ENCODE data around the gene ADCY2. TPM values are rescaled to one million over a fixed set of nuclear protein-coding genes. Genes with fewer than 3 reads are reported as not detected.

ADCY2 gene
- total RNA-seq, 1 experiment from 2014 or later, result not detected

DNA sequence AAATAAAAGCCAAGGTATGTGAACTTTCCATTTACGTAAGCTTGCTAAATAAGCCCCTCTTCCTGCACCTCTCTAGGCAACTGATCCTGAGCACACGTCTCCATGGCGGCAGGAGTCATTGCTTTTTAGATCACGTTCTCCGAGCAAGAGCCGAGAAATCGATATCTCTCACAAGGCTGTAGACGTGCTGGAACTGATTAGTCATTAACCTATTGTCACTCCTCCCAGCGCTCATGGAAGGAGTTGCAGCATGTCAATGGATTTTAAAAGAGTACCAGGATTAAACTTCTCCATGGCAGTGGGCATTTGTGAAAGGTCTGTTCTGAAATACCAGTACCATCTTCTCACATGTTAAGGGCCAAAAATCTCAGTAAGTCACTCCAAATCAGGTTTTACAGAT is 4.7 kb upstream of the ADCY2 start:
- CTCF ChIA-PET, result no interaction called here
- peaks cover 7% of the 10 kb centered on the region for H3K27me3 Mint-ChIP-seq (ENCODE audit: insufficient read depth, unreplicated experiment)

DNA sequence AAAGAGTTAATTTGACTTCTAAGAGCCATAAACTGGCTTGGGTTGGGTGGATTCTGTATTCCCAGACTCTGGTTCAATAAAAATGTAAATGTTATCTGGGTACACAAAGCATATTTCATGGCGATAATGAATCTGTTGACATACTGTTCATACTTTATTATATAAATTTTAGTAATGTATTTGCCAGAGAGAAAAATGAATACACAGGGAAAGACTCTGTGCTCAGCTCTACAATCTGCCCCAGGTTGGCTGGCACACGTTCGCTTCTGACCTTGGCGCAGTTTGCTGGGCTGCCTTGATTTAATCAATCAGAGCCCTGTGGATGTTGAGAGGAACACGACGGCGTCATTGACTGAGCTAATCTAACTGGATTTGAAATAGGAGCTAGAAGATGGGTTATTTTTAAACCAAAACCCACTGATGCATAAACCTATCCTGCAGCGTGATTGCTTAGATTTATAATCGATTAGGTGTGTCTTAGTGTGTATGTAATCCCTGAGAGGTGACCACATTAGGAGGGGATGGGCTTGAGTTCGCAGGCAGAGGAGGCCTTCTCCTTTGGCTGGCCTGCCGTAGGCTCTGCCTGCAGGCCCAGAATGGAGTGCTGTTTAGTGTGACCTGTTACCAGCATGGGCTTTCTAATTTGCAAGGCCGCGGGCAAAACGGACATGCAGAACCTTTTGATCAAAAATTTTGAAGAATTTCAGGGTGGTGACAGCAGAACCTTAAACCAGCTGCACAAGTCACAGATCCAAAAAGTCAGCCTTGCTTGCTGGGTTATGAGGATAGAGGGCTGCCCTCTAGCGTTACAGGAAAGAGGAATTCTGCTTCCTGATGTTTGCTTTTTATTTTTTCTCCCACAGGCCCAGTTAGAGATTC is 3.9 kb upstream of the ADCY2 start:
- no peaks in the 10 kb centered on the region for H3K36me3 ChIP-seq (ENCODE audit: control insufficient read depth, insufficient read depth, low read length)
- no peaks in the 10 kb centered on the region for H3K4me1 ChIP-seq
- DNase-seq, result peak in 1 of 2 experiments; percentile 33
- POLR2A ChIA-PET, result no interaction called here
- H3K4me1 Mint-ChIP-seq (ENCODE audit: low read depth, unreplicated experiment), result no peaks in the 10 kb centered on the region
- no peak overlapping the region for H3K27ac Mint-ChIP-seq (ENCODE audit: unreplicated experiment)
- intact Hi-C loops (cut with micrococcal nuclease; ENCODE audit: unreplicated experiment), result loop anchor here (1.0 to 10.0 kb wide), 4 partner anchors 131 to 570 kb away; no protein-coding TSS in a partner anchor
- no peaks in the 10 kb centered on the region for H3K36me3 Mint-ChIP-seq (ENCODE audit: insufficient read depth, unreplicated experiment)
- no TSS peak for BruUV-seq (replicated peaks)
- H3K4me3 Mint-ChIP-seq (ENCODE audit: unreplicated experiment), result no peak overlapping the region
- no peak overlapping the region for H3K4me3 ChIP-seq (ENCODE audit: low read depth, low read length)
- CTCF ChIA-PET, result interaction anchor here (1.4 kb wide), 1 partner anchor 131 kb away, joined by 3 read pairs; no protein-coding TSS in a partner anchor
- no peaks in the 10 kb centered on the region for H3K27me3 ChIP-seq (replicated peaks; ENCODE audit: control insufficient read depth, insufficient read depth, low read length)
- H3K27me3 Mint-ChIP-seq (ENCODE audit: insufficient read depth, unreplicated experiment), result peaks cover 12% of the 10 kb centered on the region
- peaks cover 3% of the 10 kb centered on the region; the same call in 1 of the 2 replicates for H3K9me3 ChIP-seq
- H3K9me3 Mint-ChIP-seq (ENCODE audit: unreplicated experiment), result no peaks in the 10 kb centered on the region
- TF ChIP-seq, protein P1, sequence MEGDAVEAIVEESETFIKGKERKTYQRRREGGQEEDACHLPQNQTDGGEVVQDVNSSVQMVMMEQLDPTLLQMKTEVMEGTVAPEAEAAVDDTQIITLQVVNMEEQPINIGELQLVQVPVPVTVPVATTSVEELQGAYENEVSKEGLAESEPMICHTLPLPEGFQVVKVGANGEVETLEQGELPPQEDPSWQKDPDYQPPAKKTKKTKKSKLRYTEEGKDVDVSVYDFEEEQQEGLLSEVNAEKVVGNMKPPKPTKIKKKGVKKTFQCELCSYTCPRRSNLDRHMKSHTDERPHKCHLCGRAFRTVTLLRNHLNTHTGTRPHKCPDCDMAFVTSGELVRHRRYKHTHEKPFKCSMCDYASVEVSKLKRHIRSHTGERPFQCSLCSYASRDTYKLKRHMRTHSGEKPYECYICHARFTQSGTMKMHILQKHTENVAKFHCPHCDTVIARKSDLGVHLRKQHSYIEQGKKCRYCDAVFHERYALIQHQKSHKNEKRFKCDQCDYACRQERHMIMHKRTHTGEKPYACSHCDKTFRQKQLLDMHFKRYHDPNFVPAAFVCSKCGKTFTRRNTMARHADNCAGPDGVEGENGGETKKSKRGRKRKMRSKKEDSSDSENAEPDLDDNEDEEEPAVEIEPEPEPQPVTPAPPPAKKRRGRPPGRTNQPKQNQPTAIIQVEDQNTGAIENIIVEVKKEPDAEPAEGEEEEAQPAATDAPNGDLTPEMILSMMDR (IDR thresholded peaks at IDR 0.05; ENCODE audit: insufficient read depth in 1 of 2, low read depth in 1 of 2, low read length in 1 of 2, severe bottlenecking in 1 of 2, unreplicated experiment in 1 of 2), result peak; percentile 32 to 65

More for the DNA sequence above, 4.7 kb upstream of the ADCY2 start:
- Histone ChIP-seq H3K4me3 (ENCODE audit: low read depth, low read length) (no peak overlapping the region), H3K36me3 (ENCODE audit: control insufficient read depth, insufficient read depth, low read length) (no peaks in the 10 kb centered on the region), H3K9me3 (peaks cover 3% of the 10 kb centered on the region; the same call in 1 of the 2 replicates), H3K4me1 (no peaks in the 10 kb centered on the region), H3K27me3 (replicated peaks; ENCODE audit: control insufficient read depth, insufficient read depth, low read length) (no peaks in the 10 kb centered on the region)
- no peaks in the 10 kb centered on the region for H3K9me3 Mint-ChIP-seq (ENCODE audit: unreplicated experiment)
- no peak overlapping the region for H3K27ac Mint-ChIP-seq (ENCODE audit: unreplicated experiment)
- H3K4me1 Mint-ChIP-seq (ENCODE audit: low read depth, unreplicated experiment), result no peaks in the 10 kb centered on the region
- TF ChIP-seq, protein P1 (IDR thresholded peaks at IDR 0.05; ENCODE audit: insufficient read depth in 1 of 2, low read depth in 1 of 2, low read length in 1 of 2, severe bottlenecking in 1 of 2, unreplicated experiment in 1 of 2), result peak in 1 of 2 experiments; percentile 7
- H3K36me3 Mint-ChIP-seq (ENCODE audit: insufficient read depth, unreplicated experiment), result no peaks in the 10 kb centered on the region
- DNase-seq, result no peak
- no peak overlapping the region for H3K4me3 Mint-ChIP-seq (ENCODE audit: unreplicated experiment)
- POLR2A ChIA-PET, result no interaction called here
- intact Hi-C loops (cut with micrococcal nuclease; ENCODE audit: unreplicated experiment), result loop anchor here (5.0 to 10.0 kb wide), 3 partner anchors 314 to 569 kb away; no protein-coding TSS in a partner anchor
- no TSS peak for BruUV-seq (replicated peaks)

DNA sequence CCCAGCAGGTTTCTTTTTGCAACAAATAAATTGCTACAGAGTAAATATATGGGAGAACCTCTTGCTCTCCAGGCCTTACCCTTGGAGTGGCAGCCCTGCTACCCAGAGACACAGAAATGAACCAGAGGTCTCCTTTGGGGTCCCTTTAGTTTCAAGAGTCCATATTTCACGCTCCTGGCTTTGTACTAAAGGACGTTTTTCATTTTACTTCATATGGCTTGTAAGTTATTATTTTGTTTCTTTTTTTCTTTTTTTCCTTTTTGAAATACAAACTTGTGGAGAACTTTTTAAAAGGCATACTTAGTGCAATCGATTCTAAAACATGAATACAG is 3.3 kb upstream of the ADCY2 start:
- Mint-ChIP-seq H3K9me3 (ENCODE audit: unreplicated experiment) (no peaks in the 10 kb centered on the region), H3K27me3 (ENCODE audit: insufficient read depth, unreplicated experiment) (peaks cover 14% of the 10 kb centered on the region), H3K4me3 (ENCODE audit: unreplicated experiment) (no peak overlapping the region), H3K36me3 (ENCODE audit: insufficient read depth, unreplicated experiment) (no peaks in the 10 kb centered on the region), H3K4me1 (ENCODE audit: low read depth, unreplicated experiment) (no peaks in the 10 kb centered on the region), H3K27ac (ENCODE audit: unreplicated experiment) (no peak overlapping the region)
- DNase-seq, result no peak
- ChIA-PET POLR2A (no interaction called here), CTCF (interaction anchor here (1.4 kb wide), 1 partner anchor 132 kb away, joined by 3 read pairs; no protein-coding TSS in a partner anchor)
- TF ChIP-seq, protein P1 (IDR thresholded peaks at IDR 0.05; ENCODE audit: insufficient read depth in 1 of 2, low read depth in 1 of 2, low read length in 1 of 2, severe bottlenecking in 1 of 2, unreplicated experiment in 1 of 2), result no peak
- Histone ChIP-seq H3K4me3 (ENCODE audit: low read depth, low read length) (no peak overlapping the region), H3K9me3 (peaks cover 3% of the 10 kb centered on the region; the same call in 1 of the 2 replicates), H3K27me3 (replicated peaks; ENCODE audit: control insufficient read depth, insufficient read depth, low read length) (no peaks in the 10 kb centered on the region), H3K36me3 (ENCODE audit: control insufficient read depth, insufficient read depth, low read length) (no peaks in the 10 kb centered on the region), H3K4me1 (no peaks in the 10 kb centered on the region)
- intact Hi-C loops (cut with micrococcal nuclease; ENCODE audit: unreplicated experiment), result loop anchor here (1.0 to 10.0 kb wide), 4 partner anchors 131 to 570 kb away; no protein-coding TSS in a partner anchor
- BruUV-seq (replicated peaks), result no TSS peak

All from Caco-2 (cell line).